ENCODE data around the gene MBD3.

- TF ChIP-seq CTCF (tag by site-specific recombination; IDR thresholded peaks at IDR 0.05) (no peak), ZBTB26 (tag by site-specific recombination; optimal IDR thresholded peaks at IDR 0.05) (no peak), ZNF600 (tag by site-specific recombination; IDR thresholded peaks at IDR 0.05) (no peak), TSHZ1 (tag by site-specific recombination; IDR thresholded peaks at IDR 0.05; ENCODE audit: borderline replicate concordance) (no peak)
Measured at GRCh38 chr19:1558552-1558951, 34.1 kb downstream of the MBD3 start.

All from HEK293 (cell line).